ENCODE results near the gene SLC25A22. TPM values are rescaled to one million over a fixed set of nuclear protein-coding genes. Genes with fewer than 3 reads are reported as not detected.

The SLC25A22 gene
- total and polyA plus RNA-seq, 10 of the 15 experiments (the other 5 are each of a cell fraction or from before 2014, with no cell fraction given), result 0.27 to 27.0 (median 8.2) TPM

DNA sequence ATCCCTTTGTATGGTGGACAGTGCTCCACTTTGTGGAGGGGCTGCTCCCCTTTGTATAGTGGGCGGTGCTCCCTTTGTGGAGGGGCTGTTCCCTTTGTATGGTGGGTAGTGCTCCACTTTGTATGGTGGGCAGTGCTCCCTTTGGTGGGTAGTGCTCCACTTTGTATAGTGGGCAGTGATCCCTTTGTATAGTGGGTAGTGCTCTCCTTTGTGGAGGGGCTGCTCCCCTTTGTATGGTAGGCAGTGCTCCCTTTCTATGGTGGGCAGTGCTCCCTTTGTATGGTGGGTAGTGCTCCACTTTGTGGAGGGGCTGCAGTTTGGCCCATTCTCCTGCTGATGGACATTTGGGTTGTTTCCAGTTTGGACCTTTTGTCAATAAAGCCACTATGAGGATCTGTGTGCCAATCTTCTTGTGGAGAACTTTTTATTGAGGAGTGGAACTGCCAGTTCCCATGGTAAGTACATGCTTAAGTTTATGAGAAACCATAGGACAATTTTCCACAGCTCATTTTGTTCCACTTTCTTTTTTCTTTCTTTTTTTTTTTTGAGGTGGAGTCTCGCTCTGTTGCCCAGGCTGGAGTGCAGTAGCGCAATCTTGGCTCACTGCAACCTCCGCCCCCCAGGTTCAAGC is 55.4 kb downstream of the SLC25A22 start:
- peaks cover 5% of the 10 kb centered on the region for H3K79me2 ChIP-seq (ENCODE audit: control insufficient read depth, insufficient read depth, low read length)
- H3K27ac ChIP-seq (ENCODE audit: control insufficient read depth, insufficient read depth), result no peak overlapping the region
- in situ Hi-C loops (cut with MboI), result no loop called here
- H3K9me3 ChIP-seq (replicated peaks; ENCODE audit: control insufficient read depth, insufficient read depth, low read length), result no peaks in the 10 kb centered on the region
- ChIA-PET RAD21 (ENCODE audit: unreplicated experiment) (no interaction called here), CTCF (interaction anchor here (1.3 to 1.5 kb wide), 2 partner anchors 15 to 17 kb away, joined by 3 read pairs; no protein-coding TSS in a partner anchor), SMC1A (ENCODE audit: uncharacterized antibody, unreplicated experiment) (no interaction called here), POLR2A (no interaction called here)
- intact Hi-C loops (cut with micrococcal nuclease; ENCODE audit: unreplicated experiment), result no loop called here
- no peak overlapping the region for H2AFZ ChIP-seq (ENCODE audit: control insufficient read depth, low read depth, low read length)
- BruUV-seq (replicated peaks), result no TSS peak
- WGBS (ENCODE audit: insufficient coverage, insufficient replicate concordance, low lambda C conversion rate, missing lambda C conversion rate), result 82% methylated on average over 3 of the region's 4 CpGs
- no peak overlapping the region for H3K4me2 ChIP-seq (ENCODE audit: control insufficient read depth, insufficient read depth)
- H3K36me3 ChIP-seq (ENCODE audit: control insufficient read depth in 2 of 2, insufficient read depth in 2 of 2, low read length in 1 of 2), result no peaks in the 10 kb centered on the region
- no peak overlapping the region for H3K4me3 ChIP-seq
- no peaks in the 10 kb centered on the region for H4K20me1 ChIP-seq (ENCODE audit: control insufficient read depth, insufficient read depth)
- H3K4me1 ChIP-seq (ENCODE audit: control insufficient read depth, insufficient read depth, low read length), result no peaks in the 10 kb centered on the region
- no peak for FAIRE-seq
- ATAC-seq, result no peak
- H3K9ac ChIP-seq (ENCODE audit: control insufficient read depth, insufficient read depth, low read length), result no peak overlapping the region
- no peaks in the 10 kb centered on the region for H3K27me3 ChIP-seq (replicated peaks in 1 of 2; ENCODE audit: control insufficient read depth in 2 of 2, insufficient read depth in 2 of 2, low read length in 1 of 2)
- DNase-seq (ENCODE audit: low read depth, low spot score), result no peak
- TF ChIP-seq PKNOX1 (IDR thresholded peaks at IDR 0.05) (peak; percentile 30), NFXL1 (IDR thresholded peaks at IDR 0.05; ENCODE audit: borderline replicate concordance) (peak; percentile 99), ZNF622 (IDR thresholded peaks at IDR 0.05) (no peak)

DNA sequence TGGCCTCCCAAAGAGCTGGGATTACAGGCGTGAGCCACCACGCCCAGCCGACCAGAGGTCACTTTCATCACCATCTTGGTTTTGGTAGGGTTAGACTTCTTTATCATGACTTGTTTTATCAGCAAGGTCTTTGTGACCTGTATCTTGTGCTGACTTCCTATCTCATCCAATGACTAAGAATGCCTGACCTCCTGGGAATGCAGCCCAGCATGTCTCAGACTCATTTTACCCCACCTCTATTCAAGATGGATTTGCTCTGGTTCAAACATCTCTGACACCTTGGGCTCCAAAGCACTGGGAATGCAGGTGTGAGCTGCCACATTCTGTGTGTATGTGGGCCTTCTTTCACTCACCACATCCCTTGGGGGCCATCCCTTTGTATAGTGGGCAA is 55.9 kb downstream of the SLC25A22 start:
- FAIRE-seq, result no peak
- CTCF ChIA-PET, result no interaction called here
- ATAC-seq, result no peak

More for the DNA sequence above, 55.9 kb downstream of the SLC25A22 start:
- POLR2A ChIA-PET, result no interaction called here
- Histone ChIP-seq H4K20me1 (ENCODE audit: control insufficient read depth, insufficient read depth) (no peaks in the 10 kb centered on the region), H3K4me2 (ENCODE audit: control insufficient read depth, insufficient read depth) (no peak overlapping the region), H3K4me3 (no peak overlapping the region), H3K36me3 (ENCODE audit: control insufficient read depth in 2 of 2, insufficient read depth in 2 of 2, low read length in 1 of 2) (no peaks in the 10 kb centered on the region), H3K27me3 (replicated peaks in 1 of 2; ENCODE audit: control insufficient read depth in 2 of 2, insufficient read depth in 2 of 2, low read length in 1 of 2) (no peaks in the 10 kb centered on the region), H2AFZ (ENCODE audit: control insufficient read depth, low read depth, low read length) (no peak overlapping the region), H3K4me1 (ENCODE audit: control insufficient read depth, insufficient read depth, low read length) (no peaks in the 10 kb centered on the region), H3K9ac (ENCODE audit: control insufficient read depth, insufficient read depth, low read length) (no peak overlapping the region), H3K79me2 (ENCODE audit: control insufficient read depth, insufficient read depth, low read length) (no peaks in the 10 kb centered on the region), H3K9me3 (replicated peaks; ENCODE audit: control insufficient read depth, insufficient read depth, low read length) (no peaks in the 10 kb centered on the region), H3K27ac (ENCODE audit: control insufficient read depth, insufficient read depth) (no peak overlapping the region)
- SMC1A ChIA-PET (ENCODE audit: uncharacterized antibody, unreplicated experiment), result no interaction called here
- DNase-seq (ENCODE audit: low read depth, low spot score), result no peak
- RAD21 ChIA-PET (ENCODE audit: unreplicated experiment), result interaction anchor here (0.7 kb wide), 1 partner anchor 77 kb away, joined by 3 read pairs; the partner anchor contains the start of gene PNPLA2
- BruUV-seq (replicated peaks), result no TSS peak
- TF ChIP-seq EZH2 (IDR thresholded peaks at IDR 0.05; ENCODE audit: borderline replicate concordance, control insufficient read depth, low read depth, low read length) (no peak), NR2C1 (IDR thresholded peaks at IDR 0.05) (no peak), RELA (IDR thresholded peaks at IDR 0.05; ENCODE audit: borderline replicate concordance, partially characterized antibody) (no peak), TCF3 (IDR thresholded peaks at IDR 0.05; ENCODE audit: borderline replicate concordance, insufficient read depth, low read depth, low read length) (no peak), SMARCA5 (IDR thresholded peaks at IDR 0.05) (no peak), ZNF622 (IDR thresholded peaks at IDR 0.05) (no peak), SREBF1 (IDR thresholded peaks at IDR 0.05; ENCODE audit: low read length) (no peak), MEF2B (IDR thresholded peaks at IDR 0.05; ENCODE audit: partially characterized antibody, poor library complexity, severe bottlenecking) (no peak), TARDBP (IDR thresholded peaks at IDR 0.05; ENCODE audit: borderline replicate concordance) (no peak)
- TF ChIP-seq, protein P1, sequence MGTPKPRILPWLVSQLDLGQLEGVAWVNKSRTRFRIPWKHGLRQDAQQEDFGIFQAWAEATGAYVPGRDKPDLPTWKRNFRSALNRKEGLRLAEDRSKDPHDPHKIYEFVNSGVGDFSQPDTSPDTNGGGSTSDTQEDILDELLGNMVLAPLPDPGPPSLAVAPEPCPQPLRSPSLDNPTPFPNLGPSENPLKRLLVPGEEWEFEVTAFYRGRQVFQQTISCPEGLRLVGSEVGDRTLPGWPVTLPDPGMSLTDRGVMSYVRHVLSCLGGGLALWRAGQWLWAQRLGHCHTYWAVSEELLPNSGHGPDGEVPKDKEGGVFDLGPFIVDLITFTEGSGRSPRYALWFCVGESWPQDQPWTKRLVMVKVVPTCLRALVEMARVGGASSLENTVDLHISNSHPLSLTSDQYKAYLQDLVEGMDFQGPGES (IDR thresholded peaks at IDR 0.05), result no peak
- in situ Hi-C loops (cut with MboI), result no loop called here
- WGBS (ENCODE audit: insufficient coverage, insufficient replicate concordance, low lambda C conversion rate, missing lambda C conversion rate), result 100% methylated on average over 3 of the region's 3 CpGs
- intact Hi-C loops (cut with micrococcal nuclease; ENCODE audit: unreplicated experiment), result no loop called here
